D721Med (cell line): ENCODE data around the gene VWC2.
A peak's percentile ranks its signal among the peaks of the same experiment; 100 is the strongest.
"Not testable (repeated sequence)": the region's sequence is repeated elsewhere in the genome, so short reads cannot be mapped to it uniquely, and the experiment has no call there.

Experiments
- DNase-seq: peaks from one replicate; pipeline ENCODE4 v3.0.0; 2011; ENCODE audit warnings: low spot score; ENCODE audit not compliant: insufficient read length
- FAIRE-seq: peaks from 2 replicates; lab custom pipeline; 2011; peaks lifted over from hg19 to GRCh38; lab: Jason Lieb, UNC
- CTCF ChIP-seq: IDR thresholded peaks from 2 replicates; pipeline ENCODE4 v1.5.1; 2012; ENCODE audit warnings: mild to moderate bottlenecking, control low read depth; ENCODE audit not compliant: insufficient read depth; ENCODE audit errors: missing control alignments

VWC2 gene

DNA sequence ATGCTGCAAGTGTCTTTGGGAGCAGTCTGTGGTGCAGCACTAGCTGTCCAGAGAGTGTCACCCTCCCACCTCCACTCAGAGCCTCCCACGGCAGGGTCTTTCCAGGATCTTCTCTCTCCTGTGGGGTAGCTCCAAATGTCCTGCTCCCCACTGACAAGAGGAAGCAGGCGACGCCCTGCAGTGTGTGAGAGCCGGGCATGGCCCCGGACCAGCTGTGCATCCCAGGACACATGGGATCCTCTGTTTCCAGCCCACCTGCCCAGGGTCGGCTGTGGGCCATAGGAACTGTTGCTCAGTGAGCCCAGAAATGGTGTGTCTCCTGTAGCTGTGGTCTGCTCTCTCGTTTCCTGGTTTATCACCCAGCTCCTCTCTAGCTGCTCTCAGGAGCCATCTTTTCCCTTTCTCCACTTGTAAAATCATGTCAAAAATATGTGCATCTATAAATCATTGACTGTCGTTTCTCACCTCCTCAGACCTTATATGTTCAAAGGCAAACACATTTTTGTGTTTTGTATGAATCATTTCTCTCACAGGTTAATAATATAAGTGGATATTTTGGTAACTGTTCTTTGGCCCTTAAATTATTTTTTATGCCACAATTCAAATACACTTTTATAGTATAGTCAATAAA lies 74.9 kb downstream of the VWC2 start:
- DNase-seq = no peak
- no peak for FAIRE-seq
- TF ChIP-seq CTCF = no peak

GRCh38 chr7:49850921-49851613 lies 77.6 kb downstream of the VWC2 start:
- FAIRE-seq (no peak), DNase-seq (no peak)
- TF ChIP-seq CTCF = no peak

- FAIRE-seq, DNase-seq: not testable (repeated sequence)
Observed at GRCh38 chr7:49851614-49851934, 78.1 kb downstream of the VWC2 start.

GRCh38 chr7:49852619-49853462 lies 79.4 kb downstream of the VWC2 start:
- peak; percentile 20 for DNase-seq
- FAIRE-seq = peak; percentile 92

GRCh38 chr7:49855281-49855980 lies 82.0 kb downstream of the VWC2 start:
- no peak for TF ChIP-seq CTCF
- no peak for FAIRE-seq
- DNase-seq = no peak

More at GRCh38 chr7:49852619-49853462, 79.4 kb downstream of the VWC2 start:
- peak; percentile 71 for TF ChIP-seq CTCF

GRCh38 chr7:49860293-49860692 lies 86.9 kb downstream of the VWC2 start:
- FAIRE-seq (no peak), DNase-seq (no peak)
- no peak for TF ChIP-seq CTCF

DNA sequence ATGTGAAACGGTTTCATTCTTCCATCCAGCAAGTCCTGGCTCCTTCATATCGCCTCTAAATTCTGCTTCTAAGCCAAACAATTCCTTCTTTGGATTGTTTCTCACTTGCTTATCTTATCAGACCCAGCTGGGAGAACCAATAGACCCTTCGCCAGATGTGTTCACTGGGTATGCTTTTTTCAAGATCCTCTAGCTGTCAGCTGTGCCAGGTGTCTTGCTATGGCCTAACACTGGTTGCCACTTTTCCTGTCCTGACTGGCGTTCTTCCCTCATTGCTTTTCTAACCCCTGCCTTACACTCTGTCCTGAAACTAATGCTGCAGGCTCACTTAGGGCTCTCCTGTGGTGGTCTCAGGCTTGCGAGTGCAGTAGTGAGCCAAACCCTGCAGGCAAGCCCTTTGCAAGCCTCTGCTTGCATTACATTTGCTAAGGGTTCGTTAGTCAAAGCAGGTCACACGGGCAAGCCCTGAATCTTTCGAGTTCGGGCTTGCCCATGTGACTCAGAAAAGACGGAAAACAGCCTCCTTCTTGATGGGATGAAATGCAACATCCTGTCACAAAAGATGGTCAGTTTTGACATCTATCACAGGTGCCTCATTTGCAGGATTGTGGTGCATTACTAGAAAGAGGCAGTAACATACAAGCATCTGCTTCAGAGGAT lies 92.8 kb downstream of the VWC2 start:
- DNase-seq (no peak), FAIRE-seq (no peak)
- no peak for TF ChIP-seq CTCF
